B cell (primary cell): ENCODE data around the gene DPEP2. TPM values are rescaled to one million over a fixed set of nuclear protein-coding genes. Genes with fewer than 3 reads are reported as not detected.

ENCODE experiments used
- ATAC-seq: fragments of 200-7000 bp; cut with Tn5 transposase; one replicate; pipeline ENCODE4 v1.10.0; 2021; ENCODE audit warnings: low read depth, mild to moderate bottlenecking, moderate number of reproducible peaks, moderate library complexity
- CTCF ChIA-PET: fragments of 350-600 bp; sonication (Branson Sonifier 250); formaldehyde crosslinking; loops from one replicate; lab custom pipeline; 2021; ENCODE audit warnings: antibody characterized with exemption, inconsistent platforms; lab: Charles Lee
- POLR2A ChIA-PET: fragments of 350-600 bp; sonication (Branson Sonifier 250); formaldehyde crosslinking; loops from one replicate; lab custom pipeline; 2021; ENCODE audit warnings: antibody characterized with exemption; lab: Charles Lee
- DNase-seq: peaks from one replicate; pipeline ENCODE4 v3.0.0; 2013
- H2AFZ ChIP-seq: 2 replicates; pipeline ENCODE4 v1.6.1; 2012; ENCODE audit warnings: mild to moderate bottlenecking, low read depth, low read length; ENCODE audit not compliant: insufficient read depth, poor library complexity, severe bottlenecking
- H3K27ac ChIP-seq, 2 donors: 1 replicate in 1 of 2; 2 replicates in 1 of 2; pipeline ENCODE4 v1.5.1; 2012 to 2013; ENCODE audit warnings: low read length in 2 of 2, mild to moderate bottlenecking in 2 of 2, moderate library complexity in 1 of 2
- H3K27me3 ChIP-seq, 4 experiments: fragments of 200-600 bp in 1 of 4; sonication (generic) in 1 of 4; replicated peaks in 1 of 4; 1 replicate in 2 of 4; 2 replicates in 2 of 4; pipeline versions ENCODE4 v1.6.1 to v1.7.0; 2013 to 2016; ENCODE audit warnings: low read length in 3 of 4, mild to moderate bottlenecking in 2 of 4, mixed read lengths in 1 of 4, moderate library complexity in 1 of 4; ENCODE audit not compliant: insufficient read depth in 4 of 4, control insufficient read depth in 3 of 4; ENCODE audit errors: control extremely low read depth in 1 of 4
- H3K36me3 ChIP-seq, 2 experiments: replicated peaks in 1 of 2; 1 replicate in 1 of 2; 2 replicates in 1 of 2; pipeline versions ENCODE4 v1.6.1 to v1.7.1; 2013; ENCODE audit warnings: low read length in 1 of 2; ENCODE audit not compliant: insufficient read depth in 2 of 2, control insufficient read depth in 1 of 2; ENCODE audit errors: control extremely low read depth in 1 of 2, extremely low read depth in 1 of 2
- H3K4me1 ChIP-seq, 2 donors: fragments of 200-600 bp in 1 of 2; sonication (generic) in 1 of 2; 1 replicate in 1 of 2; 2 replicates in 1 of 2; pipeline versions ENCODE4 v1.5.1 to v1.6.1; 2013 to 2017; ENCODE audit warnings: low read length in 2 of 2; ENCODE audit not compliant: control insufficient read depth in 2 of 2, insufficient read depth in 2 of 2
- H3K4me2 ChIP-seq: replicated peaks from 2 replicates; pipeline ENCODE3; 2012; ENCODE audit warnings: mild to moderate bottlenecking, low read depth, low read length; ENCODE audit not compliant: poor library complexity, severe bottlenecking
- H3K4me3 ChIP-seq, 5 experiments: fragments of 200-600 bp in 1 of 5; sonication (generic) in 1 of 5; 1 replicate in 3 of 5; 2 replicates in 2 of 5; pipeline versions ENCODE4 v1.5.1 to v1.7.0; 2011 to 2016; ENCODE audit warnings: low read length in 4 of 5, mild to moderate bottlenecking in 4 of 5, low read depth in 2 of 5, control low read depth in 1 of 5, moderate library complexity in 1 of 5; ENCODE audit not compliant: insufficient read depth in 1 of 5; ENCODE audit errors: control extremely low read depth in 1 of 5, extremely low read depth in 1 of 5
- H3K79me2 ChIP-seq: fragments of 200-600 bp; sonication (generic); one replicate; pipeline ENCODE4 v1.6.0; 2016; ENCODE audit warnings: low read length; ENCODE audit not compliant: control insufficient read depth, insufficient read depth
- H3K9ac ChIP-seq: fragments of 200-600 bp; sonication (generic); 2 replicates; pipeline ENCODE4 v1.6.1; 2017; ENCODE audit warnings: mild to moderate bottlenecking, low read length, moderate library complexity
- H3K9me3 ChIP-seq, 3 donors: one replicate each; pipeline versions ENCODE4 v1.6.1 to v1.7.1; 2013; ENCODE audit warnings: low read length in 2 of 3; ENCODE audit not compliant: control insufficient read depth in 2 of 3, insufficient read depth in 1 of 3; ENCODE audit errors: control extremely low read depth in 1 of 3
- H4K20me1 ChIP-seq: 2 replicates; pipeline ENCODE4 v1.6.0; 2012; ENCODE audit warnings: mild to moderate bottlenecking, low read length; ENCODE audit not compliant: insufficient read depth, control insufficient read depth, poor library complexity, severe bottlenecking
- H3K27ac Mint-ChIP-seq: one replicate; pipeline ENCODE4 v1.8.0; 2021; ENCODE audit warnings: mixed read lengths
- H3K27me3 Mint-ChIP-seq: one replicate; pipeline ENCODE4 v1.8.0; 2021; ENCODE audit warnings: mixed read lengths
- H3K4me1 Mint-ChIP-seq: one replicate; pipeline ENCODE4 v1.8.0; 2021; ENCODE audit warnings: mixed read lengths
- H3K4me3 Mint-ChIP-seq: one replicate; pipeline ENCODE4 v1.8.0; 2021; ENCODE audit warnings: mixed read lengths
- H3K9me3 Mint-ChIP-seq: one replicate; pipeline ENCODE4 v1.8.0; 2022; ENCODE audit warnings: mixed read lengths; ENCODE audit not compliant: insufficient read depth
- EZH2 ChIP-seq: IDR thresholded peaks from 2 replicates; pipeline ENCODE4 v1.6.1; 2012; ENCODE audit warnings: borderline replicate concordance, low read depth, mild to moderate bottlenecking, moderate library complexity, low read length; ENCODE audit not compliant: insufficient read depth, poor library complexity, severe bottlenecking
- WGBS: methylation state at CpG from one replicate; pipeline ENCODE4 v1.1.5; 2013; ENCODE audit warnings: missing lambda C conversion rate; ENCODE audit not compliant: insufficient coverage; 5-methylcytosine and 5-hydroxymethylcytosine counted together
- intact Hi-C: fragments of 100-400 bp; cut with micrococcal nuclease; formaldehyde crosslinking; loops from one replicate; pipeline ENCODE4 v1.10.0; 2022
- polyA plus RNA-seq: library from polyadenylated mRNA; depleted of rRNA; stranded (reverse); fragments of >200 nt; gene quantifications from 2 replicates; pipeline ENCODE4 v1.2.3, GENCODE V29; 2012
- total RNA-seq, 2 donors: library from RNA; stranded (reverse); fragments of 120-200 nt in 1 of 2; gene quantifications; 1 replicate in 1 of 2; 2 replicates in 1 of 2; pipeline versions ENCODE4 v1.2.3 to v1.2.4, GENCODE V29; 2013 to 2022
- TF ChIP-seq, protein P1 (sequence below): fragments of 200-600 bp; IDR thresholded peaks from one replicate; pipeline ENCODE4 v1.8.0; 2022; ENCODE audit warnings: antibody characterized with exemption, mild to moderate bottlenecking

Gene DPEP2
- total and polyA plus RNA-seq, 2 donors (not counting 1 experiment from before 2014, with no cell fraction given) = 123 to 150 TPM

DNA sequence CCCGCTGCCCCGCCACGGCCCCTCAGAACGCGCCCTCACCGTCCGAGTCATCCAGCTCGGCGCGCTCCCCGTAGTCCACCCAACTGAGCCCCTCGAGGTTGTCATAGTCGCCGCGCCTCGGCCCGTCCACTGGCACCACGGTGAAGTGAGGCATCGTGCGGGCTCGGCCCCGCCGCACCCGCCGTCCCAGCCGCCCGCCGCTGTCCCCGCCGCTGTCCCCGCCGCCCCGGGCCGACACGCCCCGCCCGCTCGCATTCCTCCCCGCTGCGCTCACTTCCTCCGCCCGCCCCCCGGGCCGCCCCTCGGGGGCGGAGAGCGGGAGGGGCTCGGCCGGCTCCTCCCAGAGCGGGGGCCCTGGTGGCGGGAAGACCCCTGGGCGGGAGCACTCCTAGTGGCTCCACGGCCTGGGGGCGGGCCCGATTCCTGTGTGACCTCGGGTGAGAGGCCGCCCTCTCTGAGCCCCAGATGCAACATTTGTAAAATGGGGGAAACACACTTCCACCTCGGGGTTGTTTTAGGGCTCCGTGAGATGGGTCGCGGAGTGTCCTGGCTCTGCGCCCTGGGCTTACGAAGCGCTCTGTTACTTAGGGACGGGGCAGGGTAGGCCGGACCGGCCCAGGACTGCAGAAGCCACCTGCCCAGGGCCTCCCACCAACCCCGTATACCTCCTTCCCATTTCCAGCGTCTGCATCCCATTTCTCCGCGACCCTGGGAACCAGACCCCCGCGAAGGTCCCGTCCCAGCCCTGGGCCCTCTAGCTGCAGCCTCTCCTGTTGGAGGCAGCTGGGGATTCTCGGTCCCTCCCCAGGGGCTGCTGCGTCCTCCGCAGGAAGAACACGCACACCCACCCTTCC, 30.7 kb downstream of the DPEP2 start, which contains the start of gene SLC12A4:
Gene SLC12A4 (minus strand): TSS at position 238 of the 854 bp plus-strand sequence. CDS start 84 bp downstream, at position 154.
- Histone ChIP-seq H4K20me1 (peaks cover 8% of the 10 kb centered on the region), H3K36me3 (no peaks in the 10 kb centered on the region), H3K79me2 (peaks cover 19% of the 10 kb centered on the region), H3K4me3 (peak within 1 kb of the TSS; percentile 22 to 95 (median 80)), H3K27ac (peak within 1 kb of the TSS; percentile 10 to 63), H3K9ac (peak within 1 kb of the TSS; percentile 82), H3K4me2 (peak within 1 kb of the TSS; percentile 100), H3K9me3 (no peaks in the 10 kb centered on the region), H3K27me3 (no peaks in the 10 kb centered on the region), H2AFZ (peak within 1 kb of the TSS; percentile 80), H3K4me1 (peaks cover 10 to 19% of the 10 kb centered on the region in 2 donors)
- ChIA-PET CTCF (interaction anchor here (1.0 to 3.2 kb wide), 3 partner anchors 32 to 85 kb away, joined by 3 to 11 read pairs (median 9); partner anchors contain the start of gene PSMB10), POLR2A (interaction anchor here (0.8 to 1.9 kb wide), 3 partner anchors 16 to 37 kb away, joined by 3 to 8 read pairs (median 5); partner anchors contain the start of gene PSMB10)
- H3K4me3 Mint-ChIP-seq = peak within 1 kb of the TSS; percentile 88
- no peaks in the 10 kb centered on the region for H3K9me3 Mint-ChIP-seq
- peaks cover 20% of the 10 kb centered on the region for H3K4me1 Mint-ChIP-seq
- H3K27ac Mint-ChIP-seq = peak within 1 kb of the TSS; percentile 91
- no peak for TF ChIP-seq EZH2
- TF ChIP-seq, protein P1, sequence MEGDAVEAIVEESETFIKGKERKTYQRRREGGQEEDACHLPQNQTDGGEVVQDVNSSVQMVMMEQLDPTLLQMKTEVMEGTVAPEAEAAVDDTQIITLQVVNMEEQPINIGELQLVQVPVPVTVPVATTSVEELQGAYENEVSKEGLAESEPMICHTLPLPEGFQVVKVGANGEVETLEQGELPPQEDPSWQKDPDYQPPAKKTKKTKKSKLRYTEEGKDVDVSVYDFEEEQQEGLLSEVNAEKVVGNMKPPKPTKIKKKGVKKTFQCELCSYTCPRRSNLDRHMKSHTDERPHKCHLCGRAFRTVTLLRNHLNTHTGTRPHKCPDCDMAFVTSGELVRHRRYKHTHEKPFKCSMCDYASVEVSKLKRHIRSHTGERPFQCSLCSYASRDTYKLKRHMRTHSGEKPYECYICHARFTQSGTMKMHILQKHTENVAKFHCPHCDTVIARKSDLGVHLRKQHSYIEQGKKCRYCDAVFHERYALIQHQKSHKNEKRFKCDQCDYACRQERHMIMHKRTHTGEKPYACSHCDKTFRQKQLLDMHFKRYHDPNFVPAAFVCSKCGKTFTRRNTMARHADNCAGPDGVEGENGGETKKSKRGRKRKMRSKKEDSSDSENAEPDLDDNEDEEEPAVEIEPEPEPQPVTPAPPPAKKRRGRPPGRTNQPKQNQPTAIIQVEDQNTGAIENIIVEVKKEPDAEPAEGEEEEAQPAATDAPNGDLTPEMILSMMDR = no peak
- H3K27me3 Mint-ChIP-seq = no peaks in the 10 kb centered on the region
- DNase-seq (peak; percentile 83), ATAC-seq (peak; percentile 92)
- WGBS = 1% methylated on average over 78 of the region's 78 CpGs
- intact Hi-C loops = loop anchor here (1.0 to 10.0 kb wide), 4 partner anchors 25 to 256 kb away; no protein-coding TSS in a partner anchor
